H1 (cell line): Measurements from ENCODE around the gene SLC36A4. TPM values are rescaled to one million over a fixed set of nuclear protein-coding genes. Genes with fewer than 3 reads are reported as not detected.

Experiments
- CTCF ChIA-PET: fragments of 300-600 bp; sonication (Branson Sonifier 250); formaldehyde crosslinking; loops from one replicate; lab custom pipeline; 2021; ENCODE audit not compliant: partially characterized antibody; lab: Charles Lee
- POLR2A ChIA-PET: fragments of 300-600 bp; sonication (Branson Sonifier 250); formaldehyde crosslinking; loops from one replicate; lab custom pipeline; 2021; ENCODE audit warnings: inconsistent platforms; ENCODE audit not compliant: partially characterized antibody; lab: Charles Lee
- DNase-seq, 2 experiments: peaks; one replicate each; pipeline versions ENCODE4 v3.0.0 to v3.0.0-alpha.2; 2010 to 2022; ENCODE audit warnings: low spot score in 2 of 2, low read depth in 1 of 2, mixed read lengths in 1 of 2
- FAIRE-seq: peaks from 2 replicates; lab custom pipeline; 2011; peaks lifted over from hg19 to GRCh38; lab: Jason Lieb, UNC
- H2AFZ ChIP-seq: 2 replicates; pipeline ENCODE4 v1.8.1; 2012; ENCODE audit warnings: low read length, inconsistent platforms
- H2AK5ac ChIP-seq: 2 replicates; pipeline ENCODE4 v1.6.1; 2013; ENCODE audit warnings: low read depth, low read length
- H2BK120ac ChIP-seq: replicated peaks from 2 replicates; pipeline ENCODE3; 2013; ENCODE audit warnings: low read depth, low read length, inconsistent platforms
- H2BK12ac ChIP-seq: 2 replicates; pipeline ENCODE4 v1.6.1; 2013; ENCODE audit warnings: low read depth, low read length
- H2BK15ac ChIP-seq: 2 replicates; pipeline ENCODE4 v1.6.1; 2013; ENCODE audit warnings: low read length
- H2BK20ac ChIP-seq: 2 replicates; pipeline ENCODE4 v1.6.1; 2013; ENCODE audit warnings: low read length
- H2BK5ac ChIP-seq: 2 replicates; pipeline ENCODE4 v1.6.1; 2013; ENCODE audit warnings: low read depth, low read length
- H3K14ac ChIP-seq: 2 replicates; pipeline ENCODE4 v1.6.1; 2013; ENCODE audit warnings: inconsistent platforms; ENCODE audit not compliant: insufficient read length
- H3K18ac ChIP-seq: 2 replicates; pipeline ENCODE4 v1.6.1; 2013; ENCODE audit warnings: low read length; ENCODE audit errors: extremely low read depth
- H3K23ac ChIP-seq: 2 replicates; pipeline ENCODE4 v1.6.1; 2013; ENCODE audit warnings: inconsistent platforms; ENCODE audit not compliant: insufficient read length
- H3K23me2 ChIP-seq: 2 replicates; pipeline ENCODE4 v1.6.1; 2013; ENCODE audit warnings: low read depth, low read length
- H3K27ac ChIP-seq: 2 replicates; pipeline ENCODE4 v1.6.1; 2011; ENCODE audit warnings: low read depth, low read length, inconsistent platforms
- H3K27me3 ChIP-seq, 4 experiments: replicated peaks in 1 of 4; 1 replicate in 1 of 4; 2 replicates in 3 of 4; pipeline versions ENCODE4 v1.6.1 to v1.8.1; 2011 to 2013; ENCODE audit warnings: low read length in 3 of 4, mild to moderate bottlenecking in 3 of 4, inconsistent platforms in 2 of 4, mixed read lengths in 2 of 4, moderate library complexity in 1 of 4; ENCODE audit not compliant: control insufficient read depth in 3 of 4, insufficient read depth in 3 of 4; ENCODE audit errors: extremely low read depth in 1 of 4
- H3K36me3 ChIP-seq, 4 experiments: 2 replicates each; pipeline versions ENCODE4 v1.6.1 to v1.8.1; 2011 to 2013; ENCODE audit warnings: mild to moderate bottlenecking in 4 of 4, low read length in 3 of 4, moderate library complexity in 2 of 4, control low read depth in 1 of 4, inconsistent platforms in 1 of 4; ENCODE audit not compliant: insufficient read depth in 4 of 4, control insufficient read depth in 2 of 4
- H3K4ac ChIP-seq: replicated peaks from 2 replicates; pipeline ENCODE3; 2013; ENCODE audit warnings: low read length, low read depth, mixed read lengths, inconsistent platforms; ENCODE audit not compliant: insufficient read length
- H3K4me1 ChIP-seq, 4 experiments: replicated peaks in 1 of 4; 1 replicate in 1 of 4; 2 replicates in 3 of 4; pipeline versions ENCODE4 v1.6.1 to v1.8.1; 2011 to 2013; ENCODE audit warnings: low read length in 3 of 4, inconsistent platforms in 2 of 4, mixed read lengths in 1 of 4; ENCODE audit not compliant: insufficient read depth in 4 of 4, control insufficient read depth in 3 of 4
- H3K4me2 ChIP-seq, 2 experiments: 2 replicates each; pipeline versions ENCODE4 v1.6.1 to v1.8.1; 2011 to 2013; ENCODE audit warnings: low read depth in 2 of 2, low read length in 2 of 2, control low read depth in 1 of 2, inconsistent platforms in 1 of 2, mild to moderate bottlenecking in 1 of 2; ENCODE audit not compliant: insufficient read depth in 1 of 2
- H3K4me3 ChIP-seq, 4 experiments: fragments of 200-600, 300-600 bp in 1 of 4; sonication (generic), shearing (Covaris generic), sonication (Bioruptor Twin) in 1 of 4; 2 replicates each; pipeline versions ENCODE4 v1.5.1 to v1.8.1; 2011 to 2016; ENCODE audit warnings: low read length in 4 of 4, low read depth in 3 of 4, control low read depth in 2 of 4, inconsistent platforms in 2 of 4, mild to moderate bottlenecking in 2 of 4, mixed read lengths in 1 of 4, moderate library complexity in 1 of 4; ENCODE audit not compliant: insufficient read depth in 2 of 4; ENCODE audit errors: extremely low read depth in 1 of 4
- H3K56ac ChIP-seq: replicated peaks from 2 replicates; pipeline ENCODE3; 2013; ENCODE audit warnings: low read depth, mild to moderate bottlenecking, mixed read lengths, low read length, inconsistent platforms; ENCODE audit not compliant: insufficient read length
- H3K79me1 ChIP-seq: 2 replicates; pipeline ENCODE4 v1.6.1; 2013; ENCODE audit warnings: low read depth, low read length, control low read depth
- H3K79me2 ChIP-seq, 2 experiments: 2 replicates each; pipeline versions ENCODE4 v1.6.1 to v1.8.1; 2012 to 2013; ENCODE audit warnings: low read length in 2 of 2, mild to moderate bottlenecking in 2 of 2, inconsistent platforms in 1 of 2; ENCODE audit not compliant: insufficient read depth in 2 of 2, control insufficient read depth in 1 of 2
- H3K9ac ChIP-seq, 4 experiments: replicated peaks in 1 of 4; 1 replicate in 1 of 4; 2 replicates in 3 of 4; pipeline versions ENCODE4 v1.6.1 to v1.8.1; 2011 to 2013; ENCODE audit warnings: low read depth in 3 of 4, low read length in 3 of 4, control low read depth in 2 of 4, mild to moderate bottlenecking in 2 of 4, moderate library complexity in 2 of 4, inconsistent platforms in 1 of 4; ENCODE audit errors: extremely low read depth in 1 of 4
- H3K9me3 ChIP-seq, 2 experiments: 2 replicates each; pipeline versions ENCODE4 v1.6.1 to v1.8.1; 2012 to 2013; ENCODE audit warnings: mild to moderate bottlenecking in 2 of 2, moderate library complexity in 2 of 2, control low read depth in 1 of 2, inconsistent platforms in 1 of 2, low read depth in 1 of 2, low read length in 1 of 2, mixed read lengths in 1 of 2; ENCODE audit not compliant: insufficient read depth in 2 of 2
- H4K20me1 ChIP-seq, 2 experiments: replicated peaks in 1 of 2; 2 replicates each; pipeline versions ENCODE3 to v1.8.1; 2011 to 2013; ENCODE audit warnings: inconsistent platforms in 2 of 2, low read length in 2 of 2, mild to moderate bottlenecking in 1 of 2; ENCODE audit not compliant: insufficient read depth in 2 of 2, control insufficient read depth in 1 of 2
- H4K5ac ChIP-seq: 2 replicates; pipeline ENCODE4 v1.6.1; 2013; ENCODE audit warnings: low read length, low read depth, mixed read lengths, inconsistent platforms; ENCODE audit not compliant: insufficient read length
- H4K8ac ChIP-seq: 2 replicates; pipeline ENCODE4 v1.8.0; 2013; ENCODE audit warnings: mild to moderate bottlenecking, moderate library complexity, low read length, inconsistent platforms; ENCODE audit not compliant: insufficient read depth; ENCODE audit errors: extremely low read depth
- H4K91ac ChIP-seq: replicated peaks from 2 replicates; pipeline ENCODE3; 2013; ENCODE audit warnings: low read length, mixed read lengths, inconsistent platforms; ENCODE audit not compliant: insufficient read length
- FOSL1 ChIP-seq: IDR thresholded peaks from 2 replicates; pipeline ENCODE4 v1.6.1; 2011; ENCODE audit warnings: mild to moderate bottlenecking, low read depth, low read length, moderate library complexity; ENCODE audit not compliant: insufficient read depth
- RBBP5 ChIP-seq: IDR thresholded peaks from 2 replicates; pipeline ENCODE4 v1.7.1; 2012; ENCODE audit warnings: low read depth, mild to moderate bottlenecking, inconsistent platforms, low read length, moderate library complexity, borderline replicate concordance
- SIX5 ChIP-seq: IDR thresholded peaks from 2 replicates; pipeline ENCODE4 v1.6.1; 2011; ENCODE audit warnings: mild to moderate bottlenecking, low read depth, low read length
- WGBS, 2 experiments: shearing (Covaris generic) in 1 of 2; methylation state at CpG; one replicate each; pipeline versions ENCODE4 v1.1.6 to v1.1.7; 2013 to 2015; ENCODE audit warnings: low lambda C conversion rate in 2 of 2, mixed read lengths in 2 of 2, inconsistent platforms in 1 of 2, low coverage in 1 of 2, missing lambda C conversion rate in 1 of 2; ENCODE audit not compliant: insufficient replicate concordance in 2 of 2, insufficient coverage in 1 of 2, insufficient read length in 1 of 2; ENCODE audit errors: extremely low coverage in 1 of 2, missing lambda C conversion rate in 1 of 2; 5-methylcytosine and 5-hydroxymethylcytosine counted together
- polyA plus RNA-seq, 7 experiments: library from polyadenylated mRNA; depleted of rRNA in 3 of 7; stranded (reverse) in 5 of 7; unstranded in 2 of 7; fragments of >200 nt in 5 of 7; fragments of 200-250 nt in 2 of 7; gene quantifications; 1 replicate in 5 of 7; 2 replicates in 1 of 7; 4 replicates in 1 of 7; pipeline versions ENCODE4 v1.2.1 to v1.2.3, GENCODE V29; 2011 to 2013; ENCODE audit warnings: missing spikeins in 2 of 7, mixed read lengths in 2 of 7
- total RNA-seq: library from RNA; stranded (reverse); fragmentation: NEBNext Ultra II Directional; extraction: Animal tissue kit (Norgen Biotek cat#: 25700); gene quantifications from 2 replicates; pipeline ENCODE4 v1.2.1, GENCODE V29; 2021
- TF ChIP-seq, protein P1 (sequence below): IDR thresholded peaks from 2 replicates; pipeline ENCODE4 v1.6.1; 2012; ENCODE audit warnings: inconsistent platforms

The SLC36A4 gene
- total and polyA plus RNA-seq, 2 of the 8 experiments (the other 6 are each of a cell fraction or from before 2014, with no cell fraction given), result 10.2 to 22.7 TPM

DNA sequence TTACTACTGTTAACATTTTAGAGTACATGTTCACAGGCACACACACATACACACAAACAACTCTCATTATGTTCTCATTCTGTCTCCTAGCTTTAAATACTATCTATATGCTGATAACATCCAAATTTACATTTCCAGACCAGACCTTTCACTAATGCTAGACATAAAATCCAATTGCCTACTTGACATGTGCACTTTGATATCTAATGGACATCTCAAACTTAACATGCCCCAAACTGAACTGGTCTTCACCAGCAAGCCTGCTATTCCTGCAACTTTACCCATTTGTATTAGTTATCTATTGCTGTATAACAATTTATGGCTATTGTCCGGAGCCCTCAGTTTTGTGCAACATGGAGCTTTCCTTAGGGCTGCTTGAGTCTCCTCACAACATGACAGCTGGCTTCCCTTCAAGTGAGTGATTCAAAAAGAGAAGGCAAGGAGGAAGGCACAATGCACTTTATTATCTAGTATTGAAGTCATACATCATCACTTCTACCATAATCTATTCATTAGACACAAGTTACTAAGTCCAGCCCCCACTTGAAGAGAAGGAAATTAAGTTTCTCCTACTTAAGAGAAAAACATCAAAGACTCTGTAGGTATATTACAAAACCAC, 3.0 kb downstream of the SLC36A4 start:
- H3K4ac ChIP-seq, result no peak overlapping the region
- WGBS, 2 experiments, result 83% methylated on average over 1 of the region's 1 CpG; no CpG with 5 or more reads in 1 of the 2 experiments
- H3K23me2 ChIP-seq, result peaks cover 3% of the 10 kb centered on the region; the same call in 1 of the 2 replicates
- no peak overlapping the region for H2BK12ac ChIP-seq
- peaks cover 3% of the 10 kb centered on the region; the same call in 1 of the 2 replicates for H3K79me1 ChIP-seq
- H4K8ac ChIP-seq, result no peak overlapping the region
- H3K23ac ChIP-seq, result no peak overlapping the region
- H3K4me1 ChIP-seq, result peaks cover 0 to 3% (median 3%) of the 10 kb centered on the region in 4 experiments; a peak in 2 of 7 replicates
- no peak overlapping the region for H3K4me2 ChIP-seq
- no peak overlapping the region for H2BK20ac ChIP-seq
- H3K56ac ChIP-seq, result no peak overlapping the region
- no peak overlapping the region for H2BK15ac ChIP-seq
- TF ChIP-seq, protein P1, sequence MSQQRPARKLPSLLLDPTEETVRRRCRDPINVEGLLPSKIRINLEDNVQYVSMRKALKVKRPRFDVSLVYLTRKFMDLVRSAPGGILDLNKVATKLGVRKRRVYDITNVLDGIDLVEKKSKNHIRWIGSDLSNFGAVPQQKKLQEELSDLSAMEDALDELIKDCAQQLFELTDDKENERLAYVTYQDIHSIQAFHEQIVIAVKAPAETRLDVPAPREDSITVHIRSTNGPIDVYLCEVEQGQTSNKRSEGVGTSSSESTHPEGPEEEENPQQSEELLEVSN, result no peak
- TF ChIP-seq FOSL1 (no peak), SIX5 (no peak), RBBP5 (no peak)
- H3K9me3 ChIP-seq, result no peaks in the 10 kb centered on the region
- H3K79me2 ChIP-seq, result peaks cover 11 to 71% of the 10 kb centered on the region in 2 experiments
- H4K91ac ChIP-seq, result no peak overlapping the region
- H3K18ac ChIP-seq, result no peak overlapping the region
- H4K20me1 ChIP-seq, result peaks cover 0 to 3% of the 10 kb centered on the region in 2 experiments
- H2BK120ac ChIP-seq, result no peak overlapping the region
- H3K27ac ChIP-seq, result no peak overlapping the region
- H2AK5ac ChIP-seq, result no peak overlapping the region
- FAIRE-seq, result no peak
- DNase-seq, result no peak
- H3K9ac ChIP-seq, result no peak overlapping the region
- ChIA-PET POLR2A (no interaction called here), CTCF (no interaction called here)
- H2BK5ac ChIP-seq, result no peak overlapping the region
- no peaks in the 10 kb centered on the region for H3K36me3 ChIP-seq
- no peak overlapping the region for H3K4me3 ChIP-seq
- H3K27me3 ChIP-seq, result no peaks in the 10 kb centered on the region
- H2AFZ ChIP-seq, result no peak overlapping the region
- H4K5ac ChIP-seq, result no peak overlapping the region
- H3K14ac ChIP-seq, result no peak overlapping the region
